Stimulated activated CD8-positive, alpha-beta memory T cell treated with anti-CD3 and anti-CD28 coated beads, Interleukin-7, amount 100 ng/mL, for 1 hour (primary cell): ENCODE measurements around the gene CBLL1.

Experiments used
- DNase-seq, 2 donors: peaks; one replicate each; pipeline ENCODE4 v3.0.0-alpha.2; 2020; ENCODE audit warnings: low read depth in 2 of 2

CBLL1 gene, protein sequence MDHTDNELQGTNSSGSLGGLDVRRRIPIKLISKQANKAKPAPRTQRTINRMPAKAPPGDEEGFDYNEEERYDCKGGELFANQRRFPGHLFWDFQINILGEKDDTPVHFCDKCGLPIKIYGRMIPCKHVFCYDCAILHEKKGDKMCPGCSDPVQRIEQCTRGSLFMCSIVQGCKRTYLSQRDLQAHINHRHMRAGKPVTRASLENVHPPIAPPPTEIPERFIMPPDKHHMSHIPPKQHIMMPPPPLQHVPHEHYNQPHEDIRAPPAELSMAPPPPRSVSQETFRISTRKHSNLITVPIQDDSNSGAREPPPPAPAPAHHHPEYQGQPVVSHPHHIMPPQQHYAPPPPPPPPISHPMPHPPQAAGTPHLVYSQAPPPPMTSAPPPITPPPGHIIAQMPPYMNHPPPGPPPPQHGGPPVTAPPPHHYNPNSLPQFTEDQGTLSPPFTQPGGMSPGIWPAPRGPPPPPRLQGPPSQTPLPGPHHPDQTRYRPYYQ

GRCh38 chr7:107743567-107744344, at the start of gene CBLL1:
TSS of gene CBLL1 (plus strand) at chr7:107744142. CDS start at chr7:107744164, 22 bp downstream.
- DNase-seq: peak; percentile 95 to 96

- DNase-seq: no peak
Measured at GRCh38 chr7:107694386-107694785, 49.6 kb upstream of the CBLL1 start.

DNA sequence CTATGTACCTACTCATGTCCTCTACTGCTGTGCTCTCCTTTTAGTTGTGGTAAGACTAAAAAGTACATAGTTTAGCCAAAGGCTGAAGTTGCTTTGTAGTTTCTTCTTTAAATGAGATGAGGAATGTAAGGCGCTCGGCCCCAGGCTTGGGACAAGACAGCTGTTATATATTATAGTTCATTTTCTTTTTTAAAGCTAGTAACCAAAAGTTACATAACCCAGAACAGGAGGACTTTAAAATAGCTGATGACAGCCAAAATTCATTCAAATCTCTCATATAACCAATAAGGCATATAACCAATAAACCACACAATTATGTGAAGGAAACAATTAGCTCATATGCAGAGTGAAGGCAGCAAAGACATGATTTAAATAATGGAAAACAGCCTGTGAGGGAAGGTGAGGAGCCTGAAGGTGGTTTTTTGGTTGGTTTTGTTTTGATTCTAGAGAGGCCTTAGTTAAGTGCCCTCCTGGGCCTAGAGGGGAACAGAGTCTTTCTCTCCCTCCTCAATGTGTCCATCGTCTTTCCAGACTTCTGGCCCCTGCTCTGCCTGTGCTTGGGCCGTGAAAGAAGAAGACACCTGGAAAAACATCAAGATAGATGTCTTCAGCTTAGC, 47.5 kb upstream of the CBLL1 start:
- no peak for DNase-seq

DNA sequence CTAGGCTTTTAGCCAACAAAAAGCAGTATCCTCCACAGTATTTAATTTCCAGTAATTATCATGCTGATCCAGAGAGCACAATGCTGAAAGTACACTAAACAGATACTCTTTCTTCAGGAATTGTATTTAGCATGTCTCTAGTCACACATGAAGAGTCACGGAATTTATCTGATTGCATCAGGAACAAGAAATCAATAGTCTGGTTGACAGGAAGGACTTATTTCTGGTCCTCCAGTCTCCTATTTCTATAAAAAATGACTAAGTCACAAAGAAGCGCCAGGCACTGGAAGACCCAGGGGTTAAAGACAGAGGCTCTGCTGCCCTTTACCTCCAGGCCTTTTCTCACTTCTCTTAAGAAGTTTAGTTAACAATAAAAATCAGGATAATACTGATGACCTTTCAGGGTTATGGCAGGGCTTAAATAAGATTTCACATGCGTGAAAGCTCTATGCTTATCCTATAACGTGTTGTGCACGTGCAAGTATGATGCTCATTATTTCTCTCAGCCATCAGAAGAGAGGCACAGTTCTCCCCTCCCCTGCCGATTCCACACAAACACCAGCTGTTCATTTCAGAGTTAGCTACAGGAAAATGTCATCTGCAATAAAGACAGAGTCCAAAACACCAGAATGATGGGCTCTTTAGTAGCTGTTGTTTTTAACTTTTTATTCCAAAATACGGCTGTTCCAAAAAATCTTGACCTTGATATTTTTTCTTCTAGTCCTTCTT, 46.5 kb upstream of the CBLL1 start:
- no peak for DNase-seq

DNA sequence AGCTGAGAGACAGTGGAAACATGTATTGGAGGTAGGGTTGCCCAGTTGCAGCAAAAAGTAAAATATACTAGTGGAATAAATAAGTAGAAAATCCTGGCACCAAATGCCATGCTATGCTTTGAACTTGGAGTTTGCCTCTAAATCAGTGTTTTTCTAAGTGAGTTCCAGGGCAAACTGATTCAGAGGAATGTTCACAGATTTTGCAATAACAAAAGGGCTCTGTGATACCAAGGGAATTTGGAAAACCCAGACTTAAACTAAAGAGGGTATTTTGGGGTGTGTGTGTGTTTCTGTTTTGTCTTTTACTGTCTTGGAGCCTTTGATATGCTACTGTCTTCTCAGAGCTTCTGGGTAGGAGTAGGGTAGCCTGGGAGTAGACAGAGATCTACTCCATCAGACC, 43.4 kb upstream of the CBLL1 start:
- no peak for DNase-seq

GRCh38 chr7:107701191-107701590, 42.8 kb upstream of the CBLL1 start:
- no peak for DNase-seq

DNA sequence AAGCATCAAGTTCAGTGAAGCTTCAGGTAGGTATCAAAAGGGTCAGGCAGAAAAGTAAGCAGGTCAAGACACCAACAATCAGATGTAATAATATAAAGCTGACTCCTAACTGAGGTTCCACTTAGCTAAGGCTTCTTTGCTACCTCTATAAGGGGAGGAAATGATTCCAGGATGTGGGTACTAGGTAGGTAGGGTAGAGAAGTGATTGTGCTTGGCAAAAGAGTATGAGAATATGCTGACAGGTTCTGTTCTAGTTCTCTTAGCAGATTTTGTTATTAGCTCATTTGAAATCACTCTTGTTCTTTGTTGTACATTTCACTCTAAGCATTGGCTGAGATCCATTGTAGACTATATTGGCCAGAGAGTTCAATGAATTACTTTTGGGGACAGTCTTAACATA, 40.7 kb upstream of the CBLL1 start:
- DNase-seq: no peak

- no peak for DNase-seq
Measured at GRCh38 chr7:107703872-107704271, 40.1 kb upstream of the CBLL1 start.

- no peak for DNase-seq
Measured at GRCh38 chr7:107708956-107709355, 35.0 kb upstream of the CBLL1 start.

GRCh38 chr7:107711301-107711700, 32.6 kb upstream of the CBLL1 start:
- DNase-seq: no peak

GRCh38 chr7:107712025-107712424, 31.9 kb upstream of the CBLL1 start:
- DNase-seq: no peak

DNA sequence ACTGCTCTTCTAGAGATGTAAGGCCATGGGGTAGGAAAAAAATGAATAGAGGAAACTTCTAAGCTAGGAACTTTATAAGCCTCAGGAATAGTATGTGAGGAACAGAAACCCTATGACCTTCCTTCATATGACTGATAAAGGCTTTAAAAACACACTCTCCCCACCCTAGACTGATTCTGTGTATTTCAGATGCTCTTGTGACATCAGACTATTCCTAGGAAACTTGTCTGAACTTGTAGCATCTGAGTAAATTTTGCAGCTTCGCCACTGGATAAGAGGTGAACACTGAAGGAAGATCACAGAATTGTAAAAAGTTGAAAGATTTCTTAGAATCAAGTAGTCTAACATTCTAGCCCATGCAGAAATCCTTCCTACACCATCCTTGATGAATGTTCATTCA, 31.0 kb upstream of the CBLL1 start:
- DNase-seq: no peak

GRCh38 chr7:107715531-107715930, 28.4 kb upstream of the CBLL1 start:
- no peak for DNase-seq

GRCh38 chr7:107718456-107719193, 25.3 kb upstream of the CBLL1 start:
- DNase-seq: no peak

GRCh38 chr7:107721286-107721685, 22.7 kb upstream of the CBLL1 start:
- DNase-seq: no peak

- DNase-seq: no peak
Measured at GRCh38 chr7:107723255-107723654, 20.7 kb upstream of the CBLL1 start.

DNA sequence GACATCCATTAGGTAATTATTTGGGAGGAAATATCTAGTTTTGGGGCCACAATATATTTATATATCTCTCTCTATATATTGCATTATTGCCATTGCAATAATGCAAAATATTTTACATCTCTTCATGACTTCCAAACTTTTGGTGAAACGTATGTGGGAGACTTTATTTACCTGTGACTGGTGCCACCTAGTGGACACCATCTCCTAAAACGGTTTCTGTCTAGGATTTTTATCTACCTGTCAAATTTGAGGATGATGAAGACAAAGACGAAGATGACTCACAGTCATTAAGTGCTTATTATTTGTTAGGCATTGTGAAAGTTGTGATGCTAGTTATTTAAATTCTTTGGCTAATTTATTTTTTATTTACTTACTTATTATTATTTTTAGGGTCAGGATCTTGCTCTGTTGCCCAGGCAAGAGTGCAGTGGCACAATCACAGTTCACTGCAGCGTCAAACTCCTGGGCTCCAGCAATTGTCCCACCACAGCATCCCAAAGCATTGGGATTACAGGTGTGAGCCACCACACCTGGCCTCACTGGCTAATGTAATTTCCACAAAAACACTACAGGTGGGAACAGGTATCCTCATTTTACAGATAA, 18.7 kb upstream of the CBLL1 start:
- no peak for DNase-seq

- DNase-seq: no peak
Measured at GRCh38 chr7:107726356-107727130, 17.4 kb upstream of the CBLL1 start.

- DNase-seq: no peak
Measured at GRCh38 chr7:107728276-107728675, 15.7 kb upstream of the CBLL1 start.
